NOMO-1 treated with DMSO at 0.1 percent for 48 hours (cell line): ENCODE data around the gene SYMPK.
A peak's percentile ranks its signal among the peaks of the same experiment; 100 is the strongest.

ENCODE experiments used
- DNase-seq: peaks from one replicate; lab custom pipeline; 2025; ENCODE audit not compliant: unreplicated experiment; lab: John Stamatoyannopoulos, UW

The SYMPK gene

GRCh38 chr19:45782820-45783785 lies 79.8 kb downstream of the SYMPK start:
- DNase-seq = no peak

- DNase-seq = no peak
Measured at GRCh38 chr19:45782162-45782691, 80.7 kb downstream of the SYMPK start, which contains the start of gene DMPK. DMPK (minus strand) TSS chr19:45782490; CDS start chr19:45782352, 138 bp downstream.

GRCh38 chr19:45781214-45782161 lies 81.5 kb downstream of the SYMPK start:
- DNase-seq = no peak

DNA sequence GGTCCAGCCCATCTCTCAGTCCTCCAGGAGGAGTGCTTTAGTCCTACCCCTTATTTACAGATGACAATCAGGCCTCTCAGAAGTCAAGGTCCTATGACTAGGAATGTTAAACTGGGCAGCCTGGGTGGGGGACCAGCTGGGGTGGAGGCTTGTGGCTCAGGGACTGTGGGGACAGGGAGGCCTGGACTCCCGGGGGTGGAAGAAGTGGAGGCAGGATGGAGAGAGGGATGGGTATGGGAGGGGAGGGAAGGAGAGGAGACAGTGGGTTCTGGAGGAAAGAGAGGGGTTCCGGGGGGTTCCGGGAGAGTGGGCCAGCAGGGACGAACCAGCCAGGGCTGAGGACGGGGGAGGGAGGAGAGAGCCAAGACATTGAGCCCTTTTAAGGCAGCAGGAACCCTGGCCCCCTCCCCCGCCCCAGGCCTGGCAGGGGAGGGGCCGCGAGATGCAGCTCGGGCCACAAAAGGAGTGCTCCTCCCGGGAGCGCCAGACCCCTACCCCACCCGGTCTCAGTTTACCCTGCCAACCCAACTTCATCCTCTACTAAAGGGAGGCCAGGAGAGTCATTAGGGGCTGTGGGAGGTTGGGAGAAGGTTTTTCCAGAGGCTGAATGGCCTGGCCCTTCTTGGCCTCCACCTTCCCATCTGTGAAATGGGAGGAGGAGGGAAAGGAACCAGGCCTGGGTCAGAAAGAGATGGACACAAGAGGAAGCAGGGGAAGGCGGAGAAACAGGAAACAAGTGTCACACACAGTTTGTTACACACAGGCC lies 82.3 kb downstream of the SYMPK start:
- DNase-seq = no peak

DNA sequence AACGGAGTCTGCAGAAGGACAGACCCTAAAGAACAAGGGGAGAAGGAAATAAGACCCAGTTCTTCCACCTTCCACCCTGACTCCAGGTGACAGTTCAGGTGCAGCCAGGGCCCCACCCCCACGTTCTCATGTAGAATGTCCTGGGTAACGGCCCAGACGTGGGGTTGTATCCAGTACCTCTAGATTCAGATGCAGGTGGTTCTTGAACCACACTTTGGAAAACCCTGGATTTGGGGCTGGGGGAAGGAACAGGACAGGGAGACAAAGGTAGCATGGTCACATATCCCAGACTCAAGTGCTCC lies 82.8 kb downstream of the SYMPK start:
- DNase-seq = no peak

DNA sequence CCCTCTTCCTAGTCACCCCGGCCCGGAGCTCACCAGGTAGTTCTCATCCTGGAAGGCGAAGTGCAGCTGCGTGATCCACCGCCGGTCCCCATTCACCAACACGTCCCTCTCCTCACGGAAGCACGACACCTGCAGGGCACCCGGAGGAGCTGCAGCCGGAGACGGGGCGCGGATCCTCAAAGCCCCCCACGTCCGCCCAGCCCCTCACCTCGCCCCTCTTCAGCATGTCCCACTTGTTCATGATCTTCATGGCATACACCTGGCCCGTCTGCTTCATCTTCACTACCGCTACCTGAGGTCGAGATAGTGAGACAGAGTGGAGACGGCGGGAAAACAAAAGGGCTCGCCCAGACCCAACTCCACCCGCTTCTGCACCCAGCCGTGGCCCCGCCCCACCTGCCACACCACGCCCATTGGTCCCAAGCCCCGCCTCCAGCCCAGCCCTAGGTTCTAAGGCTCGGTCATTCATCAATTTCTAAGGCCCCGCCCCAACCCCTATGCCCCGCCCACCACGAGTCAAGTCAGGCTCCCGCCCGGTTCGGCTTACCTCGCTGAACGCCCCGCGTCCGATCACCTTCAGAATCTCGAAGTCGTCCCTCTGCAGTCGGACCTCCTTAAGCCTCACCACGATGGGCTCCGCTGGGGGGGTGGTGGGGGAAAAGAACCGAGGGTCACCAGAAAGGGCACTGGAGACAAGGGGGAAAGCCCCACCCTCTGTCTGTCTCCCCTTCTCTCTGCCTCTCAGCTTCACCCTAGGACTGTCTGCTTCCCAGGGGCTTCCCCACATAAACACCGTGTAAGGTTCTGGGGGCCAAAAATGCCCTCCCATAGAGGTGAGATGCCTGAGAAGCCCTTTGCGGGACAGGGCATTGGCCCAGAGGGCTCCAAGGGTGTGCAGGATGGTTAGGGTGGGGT lies 83.5 kb downstream of the SYMPK start:
- DNase-seq = peak; percentile 38

- no peak for DNase-seq
Measured at GRCh38 chr19:45778010-45778661, 84.8 kb downstream of the SYMPK start.

DNA sequence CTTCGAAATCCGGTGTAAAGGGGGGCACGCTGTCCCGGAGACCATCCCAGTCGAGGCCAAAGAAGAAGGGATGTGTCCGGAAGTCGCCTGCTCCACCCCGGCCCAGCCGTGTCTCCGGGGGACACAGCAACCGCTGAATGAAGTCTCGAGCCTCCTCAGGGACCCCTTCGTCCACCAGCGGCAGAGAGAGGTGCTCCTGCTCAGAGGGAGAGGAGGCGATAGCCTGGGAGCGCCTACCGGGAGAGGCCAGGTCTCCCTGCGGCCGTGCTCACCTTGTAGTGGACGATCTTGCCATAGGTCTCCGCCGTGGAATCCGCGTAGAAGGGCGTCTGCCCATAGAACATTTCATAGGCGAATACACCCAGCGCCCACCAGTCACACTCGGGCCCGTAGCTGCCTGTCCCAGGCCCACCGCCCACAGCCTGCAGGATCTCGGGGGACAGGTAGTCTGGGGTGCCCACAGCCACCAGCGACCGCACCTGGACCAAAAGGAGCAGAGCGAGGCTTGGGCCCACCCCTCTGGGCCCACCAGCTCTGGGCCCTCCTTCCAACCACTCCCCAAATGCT lies 85.5 kb downstream of the SYMPK start:
- no peak for DNase-seq

DNA sequence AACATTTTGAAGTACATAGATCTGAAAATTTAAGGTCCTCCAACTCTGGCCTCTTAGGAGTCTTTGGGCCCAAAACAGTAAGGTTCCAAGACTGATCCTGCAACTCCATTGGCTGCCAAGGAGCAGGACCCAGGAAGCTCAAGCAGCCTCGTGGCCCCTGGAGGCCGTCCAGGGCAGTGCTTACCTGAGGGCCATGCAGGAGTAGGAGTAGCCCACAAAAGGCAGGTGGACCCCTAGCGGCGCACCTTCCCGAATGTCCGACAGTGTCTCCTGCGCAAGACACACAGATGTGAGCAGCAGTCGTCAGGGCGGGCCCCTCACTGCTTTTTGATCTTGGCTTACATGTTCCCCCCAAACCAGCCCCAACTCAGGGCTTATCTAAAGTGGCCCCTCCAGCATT lies 88.2 kb downstream of the SYMPK start:
- no peak for DNase-seq

- no peak for DNase-seq
Measured at GRCh38 chr19:45773384-45773783, 89.6 kb downstream of the SYMPK start.

GRCh38 chr19:45772912-45773311 lies 90.0 kb downstream of the SYMPK start:
- DNase-seq = no peak

DNA sequence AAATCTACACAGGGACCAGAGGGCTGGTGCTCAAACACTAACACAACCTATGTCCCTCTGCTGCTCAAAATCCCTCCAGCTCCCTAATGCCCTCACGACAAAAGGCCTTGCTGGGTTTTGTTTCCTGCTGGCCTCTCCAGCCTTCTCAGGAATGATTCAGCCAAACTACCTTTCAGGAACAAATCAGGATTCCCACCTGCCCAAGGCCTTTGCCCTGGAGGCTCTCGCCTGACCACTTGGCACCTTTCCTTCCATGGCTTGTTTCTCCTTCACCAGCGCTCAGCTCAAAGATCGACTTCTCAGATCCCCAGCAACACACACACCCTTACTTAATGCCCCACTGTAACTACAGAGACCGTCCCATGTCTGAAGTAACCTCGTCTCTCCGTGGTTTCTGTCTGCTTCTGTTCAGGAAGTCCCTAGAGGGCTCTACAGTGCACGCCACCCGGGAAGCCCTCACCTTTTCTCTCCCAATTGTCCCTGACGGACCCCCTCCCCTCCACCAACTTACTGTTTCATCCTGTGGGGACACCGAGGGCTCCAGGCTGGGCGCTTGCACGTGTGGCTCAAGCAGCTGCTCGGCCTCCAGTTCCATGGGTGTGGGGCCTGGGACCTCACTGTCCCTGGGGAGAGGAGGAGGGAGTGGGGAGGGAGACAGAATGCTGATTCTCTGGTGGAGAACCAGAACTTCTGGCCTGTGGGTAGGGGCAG lies 90.7 kb downstream of the SYMPK start:
- DNase-seq = no peak

- DNase-seq = no peak
Measured at GRCh38 chr19:45771311-45771933, 91.5 kb downstream of the SYMPK start.

DNA sequence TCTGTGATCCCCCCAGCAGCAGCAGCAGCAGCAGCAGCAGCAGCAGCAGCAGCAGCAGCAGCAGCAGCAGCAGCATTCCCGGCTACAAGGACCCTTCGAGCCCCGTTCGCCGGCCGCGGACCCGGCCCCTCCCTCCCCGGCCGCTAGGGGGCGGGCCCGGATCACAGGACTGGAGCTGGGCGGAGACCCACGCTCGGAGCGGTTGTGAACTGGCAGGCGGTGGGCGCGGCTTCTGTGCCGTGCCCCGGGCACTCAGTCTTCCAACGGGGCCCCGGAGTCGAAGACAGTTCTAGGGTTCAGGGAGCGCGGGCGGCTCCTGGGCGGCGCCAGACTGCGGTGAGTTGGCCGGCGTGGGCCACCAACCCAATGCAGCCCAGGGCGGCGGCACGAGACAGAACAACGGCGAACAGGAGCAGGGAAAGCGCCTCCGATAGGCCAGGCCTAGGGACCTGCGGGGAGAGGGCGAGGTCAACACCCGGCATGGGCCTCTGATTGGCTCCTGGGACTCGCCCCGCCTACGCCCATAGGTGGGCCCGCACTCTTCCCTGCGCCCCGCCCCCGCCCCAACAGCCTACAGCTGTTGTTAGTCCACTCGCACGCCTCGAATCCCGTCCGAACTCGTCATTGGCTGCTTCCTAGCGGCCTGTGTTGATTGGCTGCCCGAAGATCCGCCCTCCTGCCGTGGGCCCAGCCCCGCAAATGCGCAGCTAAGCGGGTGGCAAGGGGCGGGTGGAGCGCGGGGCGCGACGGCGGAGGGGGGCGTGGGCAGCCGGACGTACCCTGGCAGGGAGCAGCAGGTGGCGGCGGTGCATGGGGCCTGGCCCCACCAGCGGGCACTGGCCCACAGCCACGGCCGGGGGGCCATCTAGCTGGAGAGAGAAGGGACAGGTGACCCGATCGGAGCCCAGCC lies 92.5 kb downstream of the SYMPK start:
- DNase-seq = peak; percentile 88

GRCh38 chr19:45769821-45770191 lies 93.1 kb downstream of the SYMPK start:
- peak; percentile 46 for DNase-seq

GRCh38 chr19:45768984-45769782 lies 93.8 kb downstream of the SYMPK start, which contains the start of gene SIX5:
SIX5 (minus strand) TSS chr19:45769252; CDS start chr19:45768844, 408 bp downstream.
- DNase-seq = peak; percentile 90
